PC-3 (cell line): ENCODE measurements around the gene UCHL1. TPM values are rescaled to one million over a fixed set of nuclear protein-coding genes. Genes with fewer than 3 reads are reported as not detected.

Experiments
- ATAC-seq: fragments of 200-7000 bp; cut with Tn5 transposase; 2 replicates; pipeline ENCODE4 v1.9.1; 2020; ENCODE audit warnings: mild to moderate bottlenecking, moderate library complexity
- BruUV-seq: library from RNA; stranded (reverse); fragments of 400-500 nt; replicated peaks from 2 replicates; lab custom pipeline; 2021; lab: Mats Ljungman, UMichigan
- CTCF ChIA-PET: fragments of 300-600 bp; sonication (Branson Sonifier 250); formaldehyde crosslinking; loops from one replicate; lab custom pipeline; 2022; ENCODE audit warnings: antibody characterized with exemption; lab: Charles Lee
- POLR2A ChIA-PET: fragments of 300-600 bp; sonication (Branson Sonifier 250); formaldehyde crosslinking; loops from one replicate; lab custom pipeline; 2022; ENCODE audit warnings: antibody characterized with exemption; ENCODE audit not compliant: unreplicated experiment; lab: Charles Lee
- DNase-seq: peaks from one replicate; pipeline ENCODE4 v3.0.0-alpha.2; 2015
- H2AFZ ChIP-seq: fragments of 300-600 bp; sonication (generic); 2 replicates; pipeline ENCODE4 v1.6.0; 2016; ENCODE audit warnings: antibody characterized with exemption, low read length
- H3F3A ChIP-seq: fragments of 300-600 bp; sonication (generic); one replicate; pipeline ENCODE4 v1.6.0; 2017; ENCODE audit warnings: antibody characterized with exemption, low read length, control low read depth, mild to moderate bottlenecking; ENCODE audit not compliant: unreplicated experiment
- H3K27ac ChIP-seq: fragments of 300-600 bp; sonication (generic); 2 replicates; pipeline ENCODE4 v1.5.1; 2016; ENCODE audit warnings: mild to moderate bottlenecking, low read length
- H3K27me3 ChIP-seq: fragments of 300-600 bp; sonication (generic); 2 replicates; pipeline ENCODE4 v1.6.1; 2016; ENCODE audit warnings: low read length, mixed read lengths
- H3K36me3 ChIP-seq: fragments of 300-600 bp; sonication (generic); 2 replicates; pipeline ENCODE4 v1.6.1; 2016; ENCODE audit warnings: low read depth, mixed run types, low read length, mixed read lengths
- H3K4me1 ChIP-seq: fragments of 300-600 bp; sonication (generic); 2 replicates; pipeline ENCODE4 v1.5.1; 2016; ENCODE audit warnings: low read length; ENCODE audit not compliant: insufficient read depth
- H3K4me2 ChIP-seq: fragments of 300-600 bp; sonication (generic); 2 replicates; pipeline ENCODE4 v1.6.0; 2016; ENCODE audit warnings: low read length
- H3K4me3 ChIP-seq: fragments of 300-600 bp; sonication (generic); 2 replicates; pipeline ENCODE4 v1.5.1; 2016; ENCODE audit warnings: mild to moderate bottlenecking, low read length, mixed read lengths
- H3K79me2 ChIP-seq: fragments of 300-600 bp; sonication (generic); 2 replicates; pipeline ENCODE4 v1.6.1; 2017; ENCODE audit warnings: low read length, mixed read lengths
- H3K9ac ChIP-seq: fragments of 300-600 bp; sonication (generic); 2 replicates; pipeline ENCODE4 v1.6.0; 2016; ENCODE audit warnings: mild to moderate bottlenecking, low read length
- H3K9me2 ChIP-seq: fragments of 300-600 bp; sonication (generic); replicated peaks from 2 replicates; pipeline ENCODE4 v1.6.1; 2016; ENCODE audit warnings: mixed run types, low read length, mixed read lengths
- H3K9me3 ChIP-seq: fragments of 300-600 bp; sonication (generic); 2 replicates; pipeline ENCODE4 v1.6.1; 2016; ENCODE audit warnings: low read length, mixed read lengths
- H4K20me1 ChIP-seq: fragments of 300-600 bp; sonication (generic); 2 replicates; pipeline ENCODE4 v1.6.1; 2016; ENCODE audit warnings: low read length, mixed read lengths
- CTCF ChIP-seq: fragments of 300-600 bp; sonication (generic); conservative IDR thresholded peaks from 2 replicates; pipeline ENCODE4 v1.5.1; 2017; ENCODE audit warnings: antibody characterized with exemption, low read depth, mild to moderate bottlenecking, low read length
- EZH2 ChIP-seq: fragments of 300-600 bp; sonication (generic); IDR thresholded peaks from one replicate; pipeline ENCODE4 v1.6.1; 2017; ENCODE audit warnings: antibody characterized with exemption, mild to moderate bottlenecking, low read length; ENCODE audit not compliant: unreplicated experiment
- EZH2phosphoT487 ChIP-seq: fragments of 300-600 bp; sonication (generic); IDR thresholded peaks from 2 replicates; pipeline ENCODE4 v1.6.1; 2018; ENCODE audit warnings: mild to moderate bottlenecking, antibody characterized with exemption, low read length, borderline replicate concordance
- intact Hi-C: fragments of 100-400 bp; cut with micrococcal nuclease; formaldehyde crosslinking; loops from 2 replicates; pipeline ENCODE4 v1.9.0; 2023
- total RNA-seq: library from RNA; depleted of rRNA; stranded (reverse); fragments of >200 nt; gene quantifications from 2 replicates; pipeline ENCODE4 v1.2.3, GENCODE V29; 2014

UCHL1 gene
- total RNA-seq, 1 experiment from 2014 or later: 1.8 TPM

GRCh38 chr4:41232856-41233255, 23.9 kb upstream of the UCHL1 start:
- Histone ChIP-seq H3K4me2 (no peak overlapping the region), H3F3A (no peaks in the 10 kb centered on the region), H2AFZ (no peak overlapping the region), H3K27ac (no peak overlapping the region), H3K4me3 (no peak overlapping the region), H3K4me1 (no peaks in the 10 kb centered on the region), H4K20me1 (no peaks in the 10 kb centered on the region), H3K36me3 (no peaks in the 10 kb centered on the region), H3K27me3 (no peaks in the 10 kb centered on the region), H3K9me2 (no peaks in the 10 kb centered on the region), H3K9me3 (no peaks in the 10 kb centered on the region), H3K79me2 (no peaks in the 10 kb centered on the region), H3K9ac (no peak overlapping the region)
- DNase-seq (no peak), ATAC-seq (no peak)
- BruUV-seq: no TSS peak
- ChIA-PET POLR2A (no interaction called here), CTCF (no interaction called here)
- intact Hi-C loops: no loop called here
- TF ChIP-seq CTCF: no peak
- no peak for TF ChIP-seq EZH2phosphoT487
- no peak for TF ChIP-seq EZH2

GRCh38 chr4:41236032-41236431, 20.7 kb upstream of the UCHL1 start:
- H3K27ac ChIP-seq: no peak overlapping the region
- intact Hi-C loops: no loop called here
- H3K4me1 ChIP-seq: no peaks in the 10 kb centered on the region
- no peak overlapping the region for H2AFZ ChIP-seq
- H3K36me3 ChIP-seq: no peaks in the 10 kb centered on the region
- no peaks in the 10 kb centered on the region for H3K79me2 ChIP-seq
- H3K27me3 ChIP-seq: no peaks in the 10 kb centered on the region
- H3K9me3 ChIP-seq: no peaks in the 10 kb centered on the region
- H3K4me3 ChIP-seq: no peak overlapping the region
- no peaks in the 10 kb centered on the region for H4K20me1 ChIP-seq
- H3K9ac ChIP-seq: no peak overlapping the region
- ChIA-PET POLR2A (no interaction called here), CTCF (no interaction called here)
- TF ChIP-seq CTCF (no peak), EZH2 (no peak), EZH2phosphoT487 (no peak)
- DNase-seq (no peak), ATAC-seq (no peak)
- no peaks in the 10 kb centered on the region for H3F3A ChIP-seq
- H3K9me2 ChIP-seq: no peaks in the 10 kb centered on the region
- no peak overlapping the region for H3K4me2 ChIP-seq
- no TSS peak for BruUV-seq

- Histone ChIP-seq H3K27ac (no peak overlapping the region), H3K4me2 (no peak overlapping the region), H4K20me1 (no peaks in the 10 kb centered on the region), H3F3A (no peaks in the 10 kb centered on the region), H3K9me2 (no peaks in the 10 kb centered on the region), H2AFZ (no peak overlapping the region), H3K79me2 (no peaks in the 10 kb centered on the region), H3K4me1 (no peaks in the 10 kb centered on the region), H3K4me3 (no peak overlapping the region), H3K36me3 (no peaks in the 10 kb centered on the region), H3K9ac (no peak overlapping the region), H3K9me3 (no peaks in the 10 kb centered on the region), H3K27me3 (no peaks in the 10 kb centered on the region)
- CTCF ChIA-PET: no interaction called here
- no peak for TF ChIP-seq EZH2
- no peak for TF ChIP-seq EZH2phosphoT487
- no peak for TF ChIP-seq CTCF
- POLR2A ChIA-PET: no interaction called here
- no peak for DNase-seq
- ATAC-seq: no peak
- BruUV-seq: no TSS peak
- intact Hi-C loops: no loop called here
Observed at GRCh38 chr4:41236508-41236907, 20.2 kb upstream of the UCHL1 start.
